WTC11 (cell line): ENCODE results near the gene CBLL2. TPM values are rescaled to one million over a fixed set of nuclear protein-coding genes. Genes with fewer than 3 reads are reported as not detected.

Experiments used
- ATAC-seq: fragments of 200-7000 bp; cut with Tn5 transposase; 2 replicates; pipeline ENCODE4 v1.10.0; 2021; ENCODE audit warnings: mild to moderate bottlenecking, moderate library complexity
- CTCF ChIA-PET: fragments of 300-600 bp; sonication (Branson Sonifier 250); formaldehyde crosslinking; loops from one replicate; lab custom pipeline; 2021; ENCODE audit warnings: antibody characterized with exemption; lab: Charles Lee
- POLR2A ChIA-PET: fragments of 350-600 bp; sonication (Branson Sonifier 250); formaldehyde crosslinking; loops from one replicate; lab custom pipeline; 2021; ENCODE audit warnings: antibody characterized with exemption; lab: Charles Lee
- DNase-seq: peaks from one replicate; pipeline ENCODE4 v3.0.0; 2021; ENCODE audit warnings: low spot score
- H3K27ac Mint-ChIP-seq: 2 replicates; pipeline ENCODE4 v1.8.0; 2021; ENCODE audit warnings: mixed read lengths
- H3K27me3 Mint-ChIP-seq: 2 replicates; pipeline ENCODE4 v1.8.0; 2021; ENCODE audit warnings: low read depth, mild to moderate bottlenecking, moderate library complexity, mixed read lengths
- H3K36me3 Mint-ChIP-seq: 2 replicates; pipeline ENCODE4 v1.8.0; 2021; ENCODE audit warnings: mixed read lengths
- H3K4me1 Mint-ChIP-seq: 2 replicates; pipeline ENCODE4 v1.8.0; 2022; ENCODE audit warnings: mixed read lengths
- H3K4me3 Mint-ChIP-seq: 2 replicates; pipeline ENCODE4 v1.8.0; 2021; ENCODE audit warnings: mild to moderate bottlenecking, moderate library complexity, mixed read lengths
- H3K9me3 Mint-ChIP-seq: 2 replicates; pipeline ENCODE4 v1.8.0; 2021; ENCODE audit warnings: mixed read lengths
- EMX1 ChIP-seq: fragments of 250-450 bp; sonication (Bioruptor Pico); IDR thresholded peaks from 2 replicates; pipeline ENCODE4 v1.8.0; 2021; ENCODE audit warnings: mild to moderate bottlenecking
- FOXJ3 ChIP-seq: sonication (generic); formaldehyde crosslinking; IDR thresholded peaks from 2 replicates; pipeline ENCODE4 v1.9.0; 2021; ENCODE audit warnings: missing genetic modification reagents, mild to moderate bottlenecking, borderline replicate concordance
- GTF2I ChIP-seq: fragments of 250-450 bp; sonication (Bioruptor Pico); conservative IDR thresholded peaks from 2 replicates; pipeline ENCODE4 v1.4.0; 2021; ENCODE audit warnings: mild to moderate bottlenecking
- MXD4 ChIP-seq: fragments of 250-450 bp; sonication (Bioruptor Pico); IDR thresholded peaks from 2 replicates; pipeline ENCODE4 v1.8.0; 2021; ENCODE audit warnings: mild to moderate bottlenecking, moderate library complexity, borderline replicate concordance
- NFE2L1 ChIP-seq: sonication (generic); formaldehyde crosslinking; IDR thresholded peaks from 2 replicates; pipeline ENCODE4 v1.8.1; 2023; ENCODE audit warnings: missing genetic modification reagents
- NR3C1 ChIP-seq: sonication (generic); formaldehyde crosslinking; conservative IDR thresholded peaks from 2 replicates; pipeline ENCODE4 v1.8.1; 2023; ENCODE audit warnings: low read depth, mild to moderate bottlenecking, missing genetic modification reagents
- OVOL2 ChIP-seq: fragments of 250-450 bp; sonication (Bioruptor Pico); IDR thresholded peaks from 2 replicates; pipeline ENCODE4 v1.9.0; 2021; ENCODE audit warnings: mild to moderate bottlenecking, borderline replicate concordance
- RELA ChIP-seq: sonication (generic); formaldehyde crosslinking; IDR thresholded peaks from 2 replicates; pipeline ENCODE4 v1.8.1; 2022; ENCODE audit warnings: missing genetic modification reagents, mild to moderate bottlenecking, borderline replicate concordance
- SMAD4 ChIP-seq: sonication (generic); formaldehyde crosslinking; IDR thresholded peaks from 2 replicates; pipeline ENCODE4 v1.8.0; 2022; ENCODE audit warnings: mild to moderate bottlenecking, missing genetic modification reagents
- TP53 ChIP-seq: sonication (generic); formaldehyde crosslinking; IDR thresholded peaks from 2 replicates; pipeline ENCODE4 v1.8.1; 2023; ENCODE audit warnings: mild to moderate bottlenecking, missing genetic modification reagents
- ZNF263 ChIP-seq: sonication (generic); formaldehyde crosslinking; IDR thresholded peaks from 2 replicates; pipeline ENCODE4 v1.8.1; 2022; ENCODE audit warnings: low read depth, mild to moderate bottlenecking, moderate library complexity, missing genetic modification reagents
- total RNA-seq: library from RNA; stranded (reverse); gene quantifications from 3 replicates; pipeline ENCODE4 v1.2.3, GENCODE V29; 2021
- TF ChIP-seq, protein P1 (sequence below): sonication (generic); formaldehyde crosslinking; IDR thresholded peaks from 2 replicates; pipeline ENCODE4 v1.8.0; 2023; ENCODE audit warnings: mild to moderate bottlenecking, missing genetic modification reagents
- TF ChIP-seq, protein P2 (sequence below): sonication (generic); formaldehyde crosslinking; IDR thresholded peaks from 2 replicates; pipeline ENCODE4 v1.8.1; 2023; ENCODE audit warnings: mild to moderate bottlenecking, missing genetic modification reagents, moderate library complexity
- TF ChIP-seq, protein P3 (sequence below): sonication (generic); formaldehyde crosslinking; IDR thresholded peaks from 2 replicates; pipeline ENCODE4 v1.8.0; 2022; ENCODE audit warnings: mild to moderate bottlenecking, missing genetic modification reagents
- TF ChIP-seq, protein P4 (sequence below): sonication (generic); formaldehyde crosslinking; IDR thresholded peaks from 2 replicates; pipeline ENCODE4 v1.8.0; 2022; ENCODE audit warnings: mild to moderate bottlenecking, missing genetic modification reagents
- TF ChIP-seq, protein P5 (sequence below): sonication (generic); formaldehyde crosslinking; IDR thresholded peaks from 2 replicates; pipeline ENCODE4 v1.8.0; 2022; ENCODE audit warnings: mild to moderate bottlenecking, missing genetic modification reagents

Gene CBLL2
- total RNA-seq, 1 experiment from 2014 or later = not detected

DNA sequence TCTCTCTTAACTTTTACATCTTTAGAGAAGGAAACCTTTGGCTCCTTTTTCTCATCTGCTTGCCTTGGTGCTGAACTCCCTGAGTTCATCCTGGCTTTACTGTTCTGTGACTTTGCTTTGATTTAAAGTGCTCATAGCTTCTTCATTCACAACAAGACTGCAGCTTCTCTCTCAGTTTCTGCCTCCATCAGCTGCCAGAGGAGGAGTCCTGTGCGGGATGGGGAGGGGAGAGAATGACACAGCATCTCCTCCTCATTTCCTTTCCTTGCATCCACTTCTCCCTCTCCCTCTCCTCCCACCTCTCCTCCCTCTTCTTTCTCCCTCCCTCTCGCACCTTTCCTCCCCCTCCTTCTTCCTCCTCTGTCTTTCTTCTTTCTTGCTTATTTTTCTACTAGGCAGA, 42.0 kb downstream of the CBLL2 start:
- no peaks in the 10 kb centered on the region for H3K27me3 Mint-ChIP-seq
- H3K9me3 Mint-ChIP-seq = no peaks in the 10 kb centered on the region
- TF ChIP-seq NFE2L1 (CRISPR knock-in tag) = peak; percentile 98
- no peak for TF ChIP-seq FOXJ3 (CRISPR knock-in tag)
- no peak for TF ChIP-seq SMAD4
- no peak for TF ChIP-seq NR3C1 (CRISPR knock-in tag)
- no peak for TF ChIP-seq EMX1 (CRISPR knock-in tag)
- no peak for TF ChIP-seq TP53 (CRISPR knock-in tag)
- TF ChIP-seq MXD4 (CRISPR knock-in tag) = no peak
- peak; percentile 82 for ATAC-seq
- H3K27ac Mint-ChIP-seq = peak overlapping the region; percentile 95
- ChIA-PET POLR2A (interaction anchor here (0.7 kb wide), 1 partner anchor 392 kb away, joined by 4 read pairs; no protein-coding TSS in a partner anchor), CTCF (no interaction called here)
- DNase-seq = no peak
- H3K36me3 Mint-ChIP-seq = no peaks in the 10 kb centered on the region
- no peak overlapping the region for H3K4me3 Mint-ChIP-seq
- H3K4me1 Mint-ChIP-seq = peaks cover 20% of the 10 kb centered on the region

DNA sequence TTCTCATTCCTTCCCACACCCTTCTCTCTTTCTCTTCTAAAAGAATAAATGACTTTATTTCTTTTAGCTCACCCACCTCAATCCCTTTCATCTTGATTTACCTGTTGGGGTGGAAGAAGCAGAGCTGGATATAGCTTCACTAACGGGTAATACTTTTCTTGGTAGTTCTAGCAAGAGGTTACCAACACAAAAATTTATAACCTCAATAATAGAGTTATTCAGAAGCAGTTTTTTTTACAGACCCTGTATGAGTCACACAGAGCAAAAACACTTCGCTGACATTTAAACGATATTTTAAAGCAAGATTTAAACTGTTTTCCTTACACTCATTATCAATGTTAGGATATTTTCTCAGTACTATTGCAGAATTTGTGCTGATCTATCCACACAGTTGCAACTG, 42.4 kb downstream of the CBLL2 start:
- Mint-ChIP-seq H3K4me1 (peaks cover 21% of the 10 kb centered on the region), H3K27me3 (no peaks in the 10 kb centered on the region), H3K9me3 (no peaks in the 10 kb centered on the region), H3K27ac (peak overlapping the region; percentile 95; the same call in 1 of the 2 replicates)
- no peak for DNase-seq
- CTCF ChIA-PET = no interaction called here
- POLR2A ChIA-PET = no interaction called here
- TF ChIP-seq, protein P1, sequence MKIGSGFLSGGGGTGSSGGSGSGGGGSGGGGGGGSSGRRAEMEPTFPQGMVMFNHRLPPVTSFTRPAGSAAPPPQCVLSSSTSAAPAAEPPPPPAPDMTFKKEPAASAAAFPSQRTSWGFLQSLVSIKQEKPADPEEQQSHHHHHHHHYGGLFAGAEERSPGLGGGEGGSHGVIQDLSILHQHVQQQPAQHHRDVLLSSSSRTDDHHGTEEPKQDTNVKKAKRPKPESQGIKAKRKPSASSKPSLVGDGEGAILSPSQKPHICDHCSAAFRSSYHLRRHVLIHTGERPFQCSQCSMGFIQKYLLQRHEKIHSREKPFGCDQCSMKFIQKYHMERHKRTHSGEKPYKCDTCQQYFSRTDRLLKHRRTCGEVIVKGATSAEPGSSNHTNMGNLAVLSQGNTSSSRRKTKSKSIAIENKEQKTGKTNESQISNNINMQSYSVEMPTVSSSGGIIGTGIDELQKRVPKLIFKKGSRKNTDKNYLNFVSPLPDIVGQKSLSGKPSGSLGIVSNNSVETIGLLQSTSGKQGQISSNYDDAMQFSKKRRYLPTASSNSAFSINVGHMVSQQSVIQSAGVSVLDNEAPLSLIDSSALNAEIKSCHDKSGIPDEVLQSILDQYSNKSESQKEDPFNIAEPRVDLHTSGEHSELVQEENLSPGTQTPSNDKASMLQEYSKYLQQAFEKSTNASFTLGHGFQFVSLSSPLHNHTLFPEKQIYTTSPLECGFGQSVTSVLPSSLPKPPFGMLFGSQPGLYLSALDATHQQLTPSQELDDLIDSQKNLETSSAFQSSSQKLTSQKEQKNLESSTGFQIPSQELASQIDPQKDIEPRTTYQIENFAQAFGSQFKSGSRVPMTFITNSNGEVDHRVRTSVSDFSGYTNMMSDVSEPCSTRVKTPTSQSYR = no peak
- TF ChIP-seq RELA (CRISPR knock-in tag) (no peak), EMX1 (CRISPR knock-in tag) (no peak), ZNF263 (CRISPR knock-in tag) (no peak), GTF2I (CRISPR knock-in tag) (no peak), OVOL2 (CRISPR knock-in tag) (no peak)
- TF ChIP-seq, protein P2, sequence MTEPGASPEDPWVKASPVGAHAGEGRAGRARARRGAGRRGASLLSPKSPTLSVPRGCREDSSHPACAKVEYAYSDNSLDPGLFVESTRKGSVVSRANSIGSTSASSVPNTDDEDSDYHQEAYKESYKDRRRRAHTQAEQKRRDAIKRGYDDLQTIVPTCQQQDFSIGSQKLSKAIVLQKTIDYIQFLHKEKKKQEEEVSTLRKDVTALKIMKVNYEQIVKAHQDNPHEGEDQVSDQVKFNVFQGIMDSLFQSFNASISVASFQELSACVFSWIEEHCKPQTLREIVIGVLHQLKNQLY (CRISPR knock-in tag) = no peak
- TF ChIP-seq, protein P3, sequence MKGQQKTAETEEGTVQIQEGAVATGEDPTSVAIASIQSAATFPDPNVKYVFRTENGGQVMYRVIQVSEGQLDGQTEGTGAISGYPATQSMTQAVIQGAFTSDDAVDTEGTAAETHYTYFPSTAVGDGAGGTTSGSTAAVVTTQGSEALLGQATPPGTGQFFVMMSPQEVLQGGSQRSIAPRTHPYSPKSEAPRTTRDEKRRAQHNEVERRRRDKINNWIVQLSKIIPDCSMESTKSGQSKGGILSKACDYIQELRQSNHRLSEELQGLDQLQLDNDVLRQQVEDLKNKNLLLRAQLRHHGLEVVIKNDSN (CRISPR knock-in tag) = no peak
- TF ChIP-seq, protein P4, sequence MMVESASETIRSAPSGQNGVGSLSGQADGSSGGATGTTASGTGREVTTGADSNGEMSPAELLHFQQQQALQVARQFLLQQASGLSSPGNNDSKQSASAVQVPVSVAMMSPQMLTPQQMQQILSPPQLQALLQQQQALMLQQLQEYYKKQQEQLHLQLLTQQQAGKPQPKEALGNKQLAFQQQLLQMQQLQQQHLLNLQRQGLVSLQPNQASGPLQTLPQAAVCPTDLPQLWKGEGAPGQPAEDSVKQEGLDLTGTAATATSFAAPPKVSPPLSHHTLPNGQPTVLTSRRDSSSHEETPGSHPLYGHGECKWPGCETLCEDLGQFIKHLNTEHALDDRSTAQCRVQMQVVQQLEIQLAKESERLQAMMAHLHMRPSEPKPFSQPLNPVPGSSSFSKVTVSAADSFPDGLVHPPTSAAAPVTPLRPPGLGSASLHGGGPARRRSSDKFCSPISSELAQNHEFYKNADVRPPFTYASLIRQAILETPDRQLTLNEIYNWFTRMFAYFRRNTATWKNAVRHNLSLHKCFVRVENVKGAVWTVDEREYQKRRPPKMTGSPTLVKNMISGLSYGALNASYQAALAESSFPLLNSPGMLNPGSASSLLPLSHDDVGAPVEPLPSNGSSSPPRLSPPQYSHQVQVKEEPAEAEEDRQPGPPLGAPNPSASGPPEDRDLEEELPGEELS (CRISPR knock-in tag) = no peak
- TF ChIP-seq, protein P5, sequence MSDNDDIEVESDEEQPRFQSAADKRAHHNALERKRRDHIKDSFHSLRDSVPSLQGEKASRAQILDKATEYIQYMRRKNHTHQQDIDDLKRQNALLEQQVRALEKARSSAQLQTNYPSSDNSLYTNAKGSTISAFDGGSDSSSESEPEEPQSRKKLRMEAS (CRISPR knock-in tag) = no peak
- TF ChIP-seq, all 79 proteins: peak for 0
- Mint-ChIP-seq H3K4me3 (no peak overlapping the region), H3K36me3 (no peaks in the 10 kb centered on the region)
- ATAC-seq = no peak
